HG02973 (cell line): ENCODE data around the gene TMEM39B.
A peak's percentile ranks its signal among the peaks of the same experiment; 100 is the strongest.
"Not testable (repeated sequence)": the region's sequence is repeated elsewhere in the genome, so short reads cannot be mapped to it uniquely, and the experiment has no call there.

Source experiments
- ATAC-seq: cut with Tn5 transposase; IDR thresholded peaks from one replicate; pipeline ENCODE4 v1.9.1; 2021; ENCODE audit warnings: moderate library complexity; ENCODE audit not compliant: unreplicated experiment

TMEM39B gene

GRCh38 chr1:32068957-32069588 is 3.7 kb upstream of the TMEM39B start:
- ATAC-seq: no peak

- no peak for ATAC-seq
Observed at GRCh38 chr1:32071758-32072621, 749 bp upstream of the TMEM39B start.

DNA sequence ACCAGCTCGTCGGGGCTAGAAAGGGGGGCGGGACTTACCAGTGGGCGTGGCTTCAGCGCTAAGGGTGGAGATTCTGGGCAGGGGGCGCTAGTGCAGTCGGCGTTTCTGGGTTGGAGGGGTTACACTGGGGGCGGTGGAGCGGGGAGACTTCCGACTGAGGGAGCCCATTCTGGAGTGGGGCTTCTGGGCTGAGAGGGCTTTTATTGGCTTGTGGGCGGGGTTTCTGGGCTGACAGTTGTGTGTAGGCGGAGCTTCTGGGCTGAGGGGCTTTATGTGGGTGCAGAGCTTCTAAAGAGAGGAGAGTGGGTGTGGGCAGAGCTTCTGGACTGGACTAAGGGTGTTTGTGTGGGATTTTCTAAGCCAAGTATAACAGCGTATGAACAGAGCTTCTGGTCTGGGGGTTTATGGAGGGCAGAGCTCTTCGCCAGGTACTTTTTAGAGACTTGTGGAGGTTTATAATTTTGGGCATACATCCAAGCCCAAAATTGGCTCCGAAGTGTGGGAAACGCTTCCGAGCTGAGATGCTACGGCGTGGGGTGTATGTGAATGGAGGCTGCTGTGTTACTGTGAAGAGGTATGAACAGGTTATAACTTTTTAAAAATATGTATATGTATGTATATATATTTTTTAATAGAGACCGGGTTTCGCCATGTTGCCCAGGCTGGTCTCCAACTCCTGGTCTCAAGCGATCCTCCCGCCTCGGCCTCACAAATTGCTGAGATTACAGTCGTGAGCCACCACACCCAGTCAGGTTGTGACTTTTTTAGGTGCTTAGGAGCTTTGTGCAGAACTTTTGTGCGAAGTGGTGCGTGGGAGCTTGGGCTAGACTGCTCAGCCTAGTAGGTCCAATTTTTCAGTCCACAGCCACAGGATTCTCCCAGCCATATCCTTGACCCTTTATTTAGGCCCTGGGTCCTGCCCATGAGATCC is 825 bp downstream of the TMEM39B start:
- ATAC-seq: no peak

DNA sequence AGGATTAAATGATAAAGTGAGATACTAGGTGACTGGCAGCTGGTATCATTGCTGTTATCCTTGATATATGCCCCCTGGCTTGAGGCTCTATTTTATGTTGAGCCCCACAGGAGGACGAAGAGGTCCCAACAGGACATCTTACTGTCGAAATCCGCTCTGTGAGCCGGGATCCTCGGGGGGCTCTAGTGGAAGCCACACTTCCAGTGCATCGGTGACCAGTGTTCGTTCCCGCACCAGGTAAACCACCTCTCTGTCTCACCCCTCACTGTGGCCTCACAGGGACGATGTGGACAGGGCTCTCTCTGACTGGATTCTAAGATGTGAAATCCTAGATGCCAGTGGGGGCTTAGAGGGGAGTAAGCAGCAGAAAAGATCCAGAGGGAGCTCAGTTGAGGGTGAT is 2.1 kb downstream of the TMEM39B start:
- no peak for ATAC-seq

- ATAC-seq: no peak
Observed at GRCh38 chr1:32077451-32077850, 4.7 kb downstream of the TMEM39B start.

- ATAC-seq: no peak
Observed at GRCh38 chr1:32082022-32082421, 9.3 kb downstream of the TMEM39B start.

- ATAC-seq: not testable (repeated sequence)
Observed at GRCh38 chr1:32086381-32086780, 13.6 kb downstream of the TMEM39B start.

- ATAC-seq: no peak
Observed at GRCh38 chr1:32091176-32091575, 18.4 kb downstream of the TMEM39B start.

- ATAC-seq: no peak
Observed at GRCh38 chr1:32091591-32091990, 18.9 kb downstream of the TMEM39B start.

DNA sequence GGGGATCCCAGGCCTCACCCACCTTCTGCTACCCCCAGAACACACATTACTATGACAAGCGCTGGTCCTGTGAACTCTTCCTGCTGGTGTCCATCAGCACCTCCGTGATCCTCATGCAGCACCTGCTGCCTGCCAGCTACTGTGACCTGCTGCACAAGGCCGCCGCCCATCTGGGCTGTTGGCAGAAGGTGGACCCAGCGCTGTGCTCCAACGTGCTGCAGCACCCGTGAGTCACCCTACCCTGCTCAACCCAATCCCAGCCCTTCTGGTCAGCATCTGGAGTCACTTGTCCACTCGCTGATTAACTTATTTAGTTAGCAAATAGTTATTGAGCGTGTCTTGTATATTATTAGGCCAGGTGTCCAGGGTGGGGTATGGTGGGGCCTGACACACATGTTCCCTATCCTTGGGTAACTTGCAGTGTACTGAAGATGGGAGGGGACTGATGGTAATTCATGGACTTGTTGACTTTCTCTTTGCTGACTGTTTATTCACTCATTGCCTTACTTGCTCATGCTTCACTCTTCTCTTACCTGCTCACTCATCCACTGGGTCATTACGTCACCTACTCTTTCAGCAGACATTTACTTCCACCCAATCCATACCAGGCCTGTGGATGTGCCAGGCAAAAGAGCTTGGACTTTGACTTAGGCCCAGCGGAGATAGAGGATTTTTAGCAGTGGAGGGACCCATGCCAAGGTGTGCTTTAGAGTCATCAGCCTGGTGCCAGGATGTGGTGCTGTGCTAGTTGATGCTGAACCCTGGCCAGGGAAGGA is 22.2 kb downstream of the TMEM39B start:
- no peak for ATAC-seq

DNA sequence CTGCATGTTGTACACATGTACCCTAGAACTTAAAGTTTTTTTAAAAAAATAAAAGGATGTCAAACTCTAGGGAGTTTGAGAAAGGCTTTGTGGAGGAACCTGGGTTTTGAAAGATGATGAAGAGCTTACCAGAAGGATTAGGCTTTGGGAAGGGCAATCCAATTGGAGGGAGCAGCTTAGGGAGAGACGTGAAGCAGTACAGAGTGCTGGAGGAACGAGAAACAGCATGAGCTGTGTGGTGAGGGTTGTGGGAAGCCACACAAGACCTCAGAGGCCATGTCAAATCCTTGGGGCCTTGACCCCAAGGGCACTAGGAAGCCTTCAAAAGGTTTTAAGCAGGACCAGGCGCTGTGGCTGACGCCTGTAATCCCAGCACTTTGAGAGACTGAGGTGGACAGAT is 26.7 kb downstream of the TMEM39B start:
- no peak for ATAC-seq

GRCh38 chr1:32100359-32100758 is 27.6 kb downstream of the TMEM39B start:
- no peak for ATAC-seq

GRCh38 chr1:32100807-32101708 is 28.3 kb downstream of the TMEM39B start:
- no peak for ATAC-seq

DNA sequence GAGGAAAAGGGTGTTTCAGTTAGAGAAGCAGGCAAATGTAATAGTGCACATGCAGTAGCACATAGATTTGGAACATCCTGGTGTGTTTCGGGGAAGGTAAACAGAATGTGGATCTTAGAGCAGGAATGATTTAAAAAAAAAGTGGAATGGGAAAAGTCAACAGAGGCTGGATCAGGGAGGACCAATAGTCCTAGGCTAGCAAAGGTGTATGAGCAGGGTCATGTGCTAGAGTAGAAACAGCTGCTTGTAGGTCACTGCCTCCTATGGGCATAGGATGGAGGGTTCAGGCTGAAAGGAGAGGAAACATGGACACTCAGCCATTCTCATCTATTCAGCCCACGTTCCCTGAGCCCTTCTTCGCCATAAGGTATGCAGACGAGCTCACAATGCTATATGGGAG is 31.4 kb downstream of the TMEM39B start:
- no peak for ATAC-seq

DNA sequence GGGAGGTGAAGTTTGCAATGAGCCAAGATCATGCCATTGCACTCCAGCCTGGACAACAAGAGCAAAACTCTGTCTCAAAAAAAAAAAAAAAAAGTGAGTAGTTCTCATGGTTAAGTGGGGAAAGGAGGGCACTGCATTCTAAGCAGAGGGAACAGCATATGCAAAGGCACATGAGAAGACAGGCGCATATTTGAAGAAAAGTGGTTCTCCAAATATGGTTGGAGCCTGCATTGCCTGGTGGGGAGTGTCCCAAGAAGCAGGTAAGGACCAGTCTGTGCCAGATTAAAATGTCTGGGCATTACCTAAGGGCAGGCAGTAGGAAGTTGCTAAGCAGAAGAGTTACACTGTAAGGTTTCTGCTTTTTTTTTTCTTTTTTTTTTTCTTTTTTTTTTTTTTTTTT is 32.6 kb downstream of the TMEM39B start:
- no peak for ATAC-seq

- no peak for ATAC-seq
Observed at GRCh38 chr1:32106663-32107275, 34.0 kb downstream of the TMEM39B start.

- peak; percentile 56 for ATAC-seq
Observed at GRCh38 chr1:32107742-32108661, 35.3 kb downstream of the TMEM39B start, which contains the start of gene KPNA6. TSS of gene KPNA6 (plus strand) at chr1:32108056. CDS start at chr1:32108131, 75 bp downstream.

DNA sequence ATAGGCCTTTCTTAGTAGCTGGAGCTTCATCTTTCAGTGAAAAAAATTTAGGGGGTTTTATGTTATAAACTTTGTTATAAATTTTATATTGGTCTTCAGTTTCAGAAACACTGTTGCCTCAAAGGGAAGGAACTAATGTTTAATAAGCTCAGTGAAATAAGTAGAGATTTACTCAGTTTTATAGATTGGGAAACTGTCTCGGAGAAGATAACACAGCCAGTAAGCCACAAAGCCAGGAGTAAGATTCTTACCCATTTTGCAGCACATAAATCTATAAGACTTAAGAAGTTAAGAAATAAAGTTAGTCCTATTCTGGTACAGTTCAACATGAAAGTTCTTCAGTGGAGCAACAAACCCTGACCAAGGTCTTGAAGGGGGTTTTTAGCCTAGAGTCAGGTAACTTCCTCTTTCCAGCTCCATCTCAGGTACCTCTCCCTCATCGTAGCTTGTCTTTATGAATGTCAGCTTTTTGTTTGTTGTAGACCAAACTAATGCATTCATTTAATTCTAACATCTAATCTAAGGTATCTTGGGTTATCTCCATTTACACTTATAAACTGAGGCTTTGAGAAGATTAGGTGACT is 38.4 kb downstream of the TMEM39B start:
- ATAC-seq: no peak
